NT2/D1 (cell line): Measurements from ENCODE around the gene SOX4.

Source experiments
- YY1 ChIP-seq: IDR thresholded peaks from 2 replicates; pipeline ENCODE4 v1.6.1; 2011; ENCODE audit not compliant: insufficient read length, insufficient read depth
- ZNF274 ChIP-seq: IDR thresholded peaks from 2 replicates; pipeline ENCODE4 v1.6.1; 2011; ENCODE audit warnings: mild to moderate bottlenecking, low read depth, low read length

GRCh38 chr6:21565431-21565830, 28.1 kb upstream of the SOX4 start:
- TF ChIP-seq YY1: no peak
- TF ChIP-seq ZNF274: no peak
